Endodermal cell (in vitro differentiated cells): ENCODE measurements around the gene CTSO. TPM values are rescaled to one million over a fixed set of nuclear protein-coding genes. Genes with fewer than 3 reads are reported as not detected.

Experiments
- DNase-seq: peaks from one replicate; pipeline ENCODE4 v3.0.0-alpha.2; 2017
- H3K27ac ChIP-seq: 2 replicates; pipeline ENCODE4 v1.5.1; 2013; ENCODE audit warnings: mild to moderate bottlenecking, low read depth, low read length, moderate library complexity
- H3K27me3 ChIP-seq: 2 replicates; pipeline ENCODE4 v1.6.1; 2013; ENCODE audit warnings: mild to moderate bottlenecking, low read length, moderate library complexity; ENCODE audit not compliant: insufficient read depth, control insufficient read depth, poor library complexity, severe bottlenecking
- H3K36me3 ChIP-seq: 2 replicates; pipeline ENCODE4 v1.7.0; 2013; ENCODE audit warnings: mild to moderate bottlenecking, low read length, moderate library complexity; ENCODE audit not compliant: control insufficient read depth, insufficient read depth
- H3K4me1 ChIP-seq: one replicate; pipeline ENCODE4 v1.7.0; 2013; ENCODE audit warnings: low read length; ENCODE audit not compliant: control insufficient read depth, insufficient read depth
- H3K4me3 ChIP-seq: 2 replicates; pipeline ENCODE4 v1.5.1; 2013; ENCODE audit warnings: mild to moderate bottlenecking, low read length, moderate library complexity
- H3K9ac ChIP-seq: 2 replicates; pipeline ENCODE4 v1.6.1; 2013; ENCODE audit warnings: mild to moderate bottlenecking, low read length, moderate library complexity; ENCODE audit not compliant: poor library complexity, severe bottlenecking; ENCODE audit errors: extremely low read depth
- H3K9me3 ChIP-seq: 2 replicates; pipeline ENCODE4 v1.6.1; 2013; ENCODE audit warnings: mild to moderate bottlenecking, low read length, moderate library complexity; ENCODE audit not compliant: control insufficient read depth
- H3K27ac Mint-ChIP-seq: 2 replicates; pipeline ENCODE4 v1.8.0; 2020; ENCODE audit warnings: mixed read lengths
- H3K27me3 Mint-ChIP-seq: 2 replicates; pipeline ENCODE4 v1.8.0; 2021; ENCODE audit warnings: mild to moderate bottlenecking, mixed read lengths; ENCODE audit not compliant: insufficient read depth
- H3K36me3 Mint-ChIP-seq: 2 replicates; pipeline ENCODE4 v1.8.0; 2020; ENCODE audit warnings: low read depth, mixed read lengths
- H3K4me1 Mint-ChIP-seq: 2 replicates; pipeline ENCODE4 v1.8.0; 2020; ENCODE audit warnings: mixed read lengths
- H3K4me3 Mint-ChIP-seq: 2 replicates; pipeline ENCODE4 v1.8.0; 2020; ENCODE audit warnings: mild to moderate bottlenecking, moderate library complexity, mixed read lengths
- H3K9me3 Mint-ChIP-seq: 2 replicates; pipeline ENCODE4 v1.8.0; 2020; ENCODE audit warnings: mild to moderate bottlenecking, mixed read lengths
- WGBS, 2 experiments: methylation state at CpG; one replicate each; pipeline versions ENCODE4 v1.1.5 to v1.1.7; 2013; ENCODE audit warnings: missing lambda C conversion rate in 2 of 2, mixed read lengths in 1 of 2; ENCODE audit not compliant: insufficient coverage in 1 of 2, insufficient read length in 1 of 2; 5-methylcytosine and 5-hydroxymethylcytosine counted together
- total RNA-seq, 2 donors: library from RNA; stranded (reverse); fragmentation: NEBNext Ultra II Directional in 1 of 2; extraction: Animal tissue kit (Norgen Biotek cat#: 25700) in 1 of 2; gene quantifications; 2 replicates in 1 of 2; 3 replicates in 1 of 2; pipeline ENCODE4 v1.2.1, GENCODE V29; 2021
- TF ChIP-seq, protein P1 (sequence below): fragments of 200-600 bp; sonication (generic); conservative IDR thresholded peaks from 2 replicates; pipeline ENCODE4 v1.5.0; 2021; ENCODE audit warnings: antibody characterized with exemption, mild to moderate bottlenecking

The CTSO gene
- total RNA-seq, 2 donors from 2014 or later = 4.2 to 5.4 TPM

DNA sequence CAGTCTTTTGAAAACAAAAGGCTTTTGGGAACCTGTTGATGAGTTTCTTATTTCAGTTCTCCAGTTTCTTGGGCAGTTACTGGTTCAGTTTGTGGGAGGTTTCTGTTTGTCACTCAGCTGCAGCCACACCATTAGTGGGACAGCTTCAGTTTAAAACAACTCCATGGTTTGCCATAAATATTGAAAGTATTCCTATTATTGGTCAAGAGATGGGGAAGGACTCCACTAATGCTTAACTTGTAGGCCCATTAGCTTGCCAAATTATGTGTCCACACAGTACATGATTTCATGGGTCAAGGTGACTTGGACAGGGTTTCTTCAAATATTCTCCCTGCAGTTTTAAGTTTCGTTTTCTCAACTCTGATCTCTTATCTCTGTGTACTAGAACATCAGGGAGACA lies 72.1 kb downstream of the CTSO start:
- Mint-ChIP-seq H3K27me3 (no peaks in the 10 kb centered on the region), H3K36me3 (no peaks in the 10 kb centered on the region), H3K27ac (no peak overlapping the region), H3K9me3 (peaks cover 27% of the 10 kb centered on the region), H3K4me1 (peaks cover 1% of the 10 kb centered on the region), H3K4me3 (no peak overlapping the region)
- H3K27me3 ChIP-seq = no peaks in the 10 kb centered on the region
- no peak overlapping the region for H3K4me3 ChIP-seq
- no peak overlapping the region for H3K27ac ChIP-seq
- H3K4me1 ChIP-seq = no peaks in the 10 kb centered on the region
- no peaks in the 10 kb centered on the region for H3K9me3 ChIP-seq
- TF ChIP-seq, protein P1, sequence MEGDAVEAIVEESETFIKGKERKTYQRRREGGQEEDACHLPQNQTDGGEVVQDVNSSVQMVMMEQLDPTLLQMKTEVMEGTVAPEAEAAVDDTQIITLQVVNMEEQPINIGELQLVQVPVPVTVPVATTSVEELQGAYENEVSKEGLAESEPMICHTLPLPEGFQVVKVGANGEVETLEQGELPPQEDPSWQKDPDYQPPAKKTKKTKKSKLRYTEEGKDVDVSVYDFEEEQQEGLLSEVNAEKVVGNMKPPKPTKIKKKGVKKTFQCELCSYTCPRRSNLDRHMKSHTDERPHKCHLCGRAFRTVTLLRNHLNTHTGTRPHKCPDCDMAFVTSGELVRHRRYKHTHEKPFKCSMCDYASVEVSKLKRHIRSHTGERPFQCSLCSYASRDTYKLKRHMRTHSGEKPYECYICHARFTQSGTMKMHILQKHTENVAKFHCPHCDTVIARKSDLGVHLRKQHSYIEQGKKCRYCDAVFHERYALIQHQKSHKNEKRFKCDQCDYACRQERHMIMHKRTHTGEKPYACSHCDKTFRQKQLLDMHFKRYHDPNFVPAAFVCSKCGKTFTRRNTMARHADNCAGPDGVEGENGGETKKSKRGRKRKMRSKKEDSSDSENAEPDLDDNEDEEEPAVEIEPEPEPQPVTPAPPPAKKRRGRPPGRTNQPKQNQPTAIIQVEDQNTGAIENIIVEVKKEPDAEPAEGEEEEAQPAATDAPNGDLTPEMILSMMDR = no peak
- H3K36me3 ChIP-seq = no peaks in the 10 kb centered on the region
- H3K9ac ChIP-seq = no peak overlapping the region
- no peak for DNase-seq
- WGBS, 2 experiments = 86 to 100% methylated on average over 1 of the region's 1 CpG

DNA sequence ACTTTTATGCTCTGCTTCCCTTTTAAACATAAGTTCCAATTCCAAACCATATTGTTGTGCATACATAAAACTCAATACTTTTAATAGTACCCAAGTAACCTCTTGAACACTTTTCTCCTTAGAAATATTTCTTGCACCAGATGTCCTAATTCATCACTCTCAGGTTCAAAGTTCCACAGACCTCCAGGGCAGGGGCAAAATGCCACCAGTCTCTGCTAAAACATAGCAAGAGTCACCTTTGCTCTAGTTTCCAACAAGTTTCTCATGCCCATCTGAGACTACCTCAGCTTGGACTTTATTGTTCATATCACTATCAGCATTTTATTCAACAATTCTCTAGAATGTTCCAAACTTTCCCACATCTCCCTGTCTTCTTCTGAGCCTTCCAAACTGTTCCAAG lies 73.9 kb downstream of the CTSO start:
- Histone ChIP-seq H3K27me3 (no peaks in the 10 kb centered on the region), H3K9ac (no peak overlapping the region), H3K4me3 (no peak overlapping the region), H3K9me3 (peaks cover 11% of the 10 kb centered on the region), H3K36me3 (no peaks in the 10 kb centered on the region), H3K27ac (no peak overlapping the region), H3K4me1 (no peaks in the 10 kb centered on the region)
- Mint-ChIP-seq H3K27me3 (no peaks in the 10 kb centered on the region), H3K9me3 (peaks cover 32% of the 10 kb centered on the region), H3K36me3 (no peaks in the 10 kb centered on the region), H3K4me3 (no peak overlapping the region), H3K27ac (no peak overlapping the region), H3K4me1 (no peaks in the 10 kb centered on the region)
- DNase-seq = no peak
- TF ChIP-seq, protein P1 = no peak

DNA sequence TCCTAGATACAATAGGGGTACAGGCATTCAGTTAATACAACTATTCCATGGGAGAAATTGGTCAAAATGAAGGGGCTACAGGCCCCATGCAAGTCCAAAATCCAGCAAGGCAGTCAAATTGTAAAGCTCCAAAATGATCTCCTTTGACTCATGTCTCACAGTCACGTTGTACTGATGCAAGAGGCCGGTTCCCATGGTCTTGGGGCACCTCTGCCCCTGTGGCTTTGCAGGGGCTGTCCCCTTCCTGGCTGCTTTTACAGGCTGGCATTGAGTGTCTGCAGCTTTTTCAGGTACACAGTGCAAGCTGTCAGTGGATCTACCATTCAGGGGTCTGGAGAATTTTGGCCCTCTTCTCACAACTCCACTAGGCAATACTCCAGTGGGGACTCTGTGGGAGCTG lies 75.1 kb downstream of the CTSO start:
- Histone ChIP-seq H3K4me1 (no peaks in the 10 kb centered on the region), H3K27me3 (no peaks in the 10 kb centered on the region), H3K27ac (no peak overlapping the region), H3K9me3 (peaks cover 19% of the 10 kb centered on the region), H3K4me3 (no peak overlapping the region), H3K36me3 (no peaks in the 10 kb centered on the region), H3K9ac (no peak overlapping the region)
- H3K27me3 Mint-ChIP-seq = no peaks in the 10 kb centered on the region
- TF ChIP-seq, protein P1 = no peak
- H3K27ac Mint-ChIP-seq = no peak overlapping the region
- no peak for DNase-seq
- H3K4me1 Mint-ChIP-seq = no peaks in the 10 kb centered on the region
- no peak overlapping the region for H3K4me3 Mint-ChIP-seq
- no peaks in the 10 kb centered on the region for H3K36me3 Mint-ChIP-seq
- WGBS, 2 experiments = 41 to 50% methylated on average over 2 of the region's 2 CpGs
- peaks cover 26% of the 10 kb centered on the region for H3K9me3 Mint-ChIP-seq
